ENCODE measurements around the gene RIOK2.

GRCh38 chr5:97119007-97119390 lies 64.0 kb downstream of the RIOK2 start:
- no peak for TF ChIP-seq CTCF (IDR thresholded peaks at IDR 0.05; ENCODE audit: poor library complexity)
- TF ChIP-seq EZH2 (IDR thresholded peaks at IDR 0.05; ENCODE audit: borderline replicate concordance) = no peak

Data from hepatocyte (in vitro differentiated cells).